Measurements from ENCODE around the gene RARB.

DNA sequence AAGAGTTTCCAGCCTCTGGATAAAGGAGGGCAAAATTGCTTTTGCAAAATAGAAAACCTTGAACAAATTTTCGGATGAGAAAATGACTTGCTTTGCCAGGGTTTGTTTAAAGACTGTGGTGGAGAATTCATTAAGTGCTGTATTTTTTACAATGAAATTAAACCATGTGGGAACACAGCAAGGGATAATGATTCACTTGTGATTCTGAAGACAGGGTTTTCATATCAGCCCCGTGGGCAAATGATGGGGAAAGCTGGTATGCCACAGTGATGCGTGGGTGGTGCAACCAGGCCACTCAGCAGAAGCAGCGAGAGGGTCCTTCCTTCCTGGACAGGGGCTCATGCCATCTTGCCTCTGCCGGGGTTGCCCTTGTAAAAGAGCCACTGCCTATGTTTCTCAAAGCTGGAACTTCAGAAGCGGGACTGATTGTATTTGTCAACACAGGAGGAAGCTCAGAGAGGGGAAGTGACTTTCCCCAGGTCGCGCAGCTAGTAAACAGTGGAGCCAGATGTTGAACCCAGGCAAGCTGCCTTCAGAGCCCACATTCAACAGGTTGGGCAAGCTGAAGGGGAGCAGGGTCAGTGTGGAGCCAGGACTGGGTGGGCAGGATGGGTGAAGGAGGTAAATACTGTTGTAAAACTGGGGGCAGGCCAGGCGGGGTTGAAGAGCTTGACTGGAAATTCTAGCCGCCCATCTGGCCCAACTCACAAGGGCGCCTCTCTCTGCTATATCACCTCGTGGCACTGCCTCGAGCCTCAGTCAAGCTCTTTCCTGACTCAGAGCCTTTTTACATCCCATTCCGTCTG lies 157.5 kb downstream of the RARB start:
- TF ChIP-seq, protein P1, sequence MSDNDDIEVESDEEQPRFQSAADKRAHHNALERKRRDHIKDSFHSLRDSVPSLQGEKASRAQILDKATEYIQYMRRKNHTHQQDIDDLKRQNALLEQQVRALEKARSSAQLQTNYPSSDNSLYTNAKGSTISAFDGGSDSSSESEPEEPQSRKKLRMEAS (IDR thresholded peaks at IDR 0.05; ENCODE audit: insufficient read depth, insufficient read length) = no peak
- TF ChIP-seq, protein P2, sequence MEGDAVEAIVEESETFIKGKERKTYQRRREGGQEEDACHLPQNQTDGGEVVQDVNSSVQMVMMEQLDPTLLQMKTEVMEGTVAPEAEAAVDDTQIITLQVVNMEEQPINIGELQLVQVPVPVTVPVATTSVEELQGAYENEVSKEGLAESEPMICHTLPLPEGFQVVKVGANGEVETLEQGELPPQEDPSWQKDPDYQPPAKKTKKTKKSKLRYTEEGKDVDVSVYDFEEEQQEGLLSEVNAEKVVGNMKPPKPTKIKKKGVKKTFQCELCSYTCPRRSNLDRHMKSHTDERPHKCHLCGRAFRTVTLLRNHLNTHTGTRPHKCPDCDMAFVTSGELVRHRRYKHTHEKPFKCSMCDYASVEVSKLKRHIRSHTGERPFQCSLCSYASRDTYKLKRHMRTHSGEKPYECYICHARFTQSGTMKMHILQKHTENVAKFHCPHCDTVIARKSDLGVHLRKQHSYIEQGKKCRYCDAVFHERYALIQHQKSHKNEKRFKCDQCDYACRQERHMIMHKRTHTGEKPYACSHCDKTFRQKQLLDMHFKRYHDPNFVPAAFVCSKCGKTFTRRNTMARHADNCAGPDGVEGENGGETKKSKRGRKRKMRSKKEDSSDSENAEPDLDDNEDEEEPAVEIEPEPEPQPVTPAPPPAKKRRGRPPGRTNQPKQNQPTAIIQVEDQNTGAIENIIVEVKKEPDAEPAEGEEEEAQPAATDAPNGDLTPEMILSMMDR (IDR thresholded peaks at IDR 0.05; ENCODE audit: extremely low read depth in 1 of 2, insufficient read depth in 1 of 2, low read depth in 1 of 2, low read length in 2 of 2) = no peak
- TF ChIP-seq EZH2 (IDR thresholded peaks at IDR 0.05; ENCODE audit: borderline replicate concordance, low read depth, low read length, severe bottlenecking) (no peak), GATA2 (IDR thresholded peaks at IDR 0.05; ENCODE audit: insufficient read depth, insufficient read length, low read depth, low read length) (no peak), POLR2AphosphoS5 (IDR thresholded peaks at IDR 0.05; ENCODE audit: insufficient read depth, low read depth, low read length) (no peak), POLR2A (IDR thresholded peaks at IDR 0.05; ENCODE audit: low read depth, low read length) (no peak), FOS (IDR thresholded peaks at IDR 0.05; ENCODE audit: borderline replicate concordance, insufficient read depth, low read length) (no peak), JUN (IDR thresholded peaks at IDR 0.05; ENCODE audit: borderline replicate concordance, insufficient read depth, insufficient read length, low read depth) (no peak)
